Omental fat pad (tissue), 4 donors: ENCODE measurements around the gene TMPRSS13. TPM values are rescaled to one million over a fixed set of nuclear protein-coding genes. Genes with fewer than 3 reads are reported as not detected.

ENCODE experiments used
- ATAC-seq: fragments of 150-250 bp; one replicate; pipeline ENCODE4 v1.9.1; 2016; ENCODE audit warnings: mild to moderate bottlenecking, moderate library complexity; ENCODE audit not compliant: low FRiP score
- DNase-seq: peaks from one replicate; pipeline ENCODE4 v3.0.0-alpha.2; 2019; ENCODE audit warnings: low spot score
- CTCF ChIP-seq, 3 donors: fragments of 450-650 bp; IDR thresholded peaks; one replicate each; pipeline ENCODE4 v1.5.1; 2016 to 2017; ENCODE audit warnings: antibody characterized with exemption in 3 of 3, mild to moderate bottlenecking in 3 of 3, moderate library complexity in 2 of 3
- total RNA-seq, 4 donors: library from RNA; depleted of rRNA; stranded (reverse); fragments of >200 nt; gene quantifications; one replicate each; pipeline ENCODE4 v1.1.0, GENCODE V29; 2016

The TMPRSS13 gene
- total RNA-seq, 4 donors from 2014 or later: 0.50 TPM; not detected in 3

GRCh38 chr11:117944554-117944953, 15.4 kb upstream of the TMPRSS13 start:
- DNase-seq (no peak), ATAC-seq (no peak)
- TF ChIP-seq CTCF (IDR thresholded peaks at IDR 0.05): no peak

GRCh38 chr11:117941976-117942654, 12.9 kb upstream of the TMPRSS13 start:
- DNase-seq: no peak

GRCh38 chr11:117941163-117941707, 12.0 kb upstream of the TMPRSS13 start:
- ATAC-seq (no peak), DNase-seq (no peak)
- TF ChIP-seq CTCF (IDR thresholded peaks at IDR 0.05): no peak

More at GRCh38 chr11:117941976-117942654, 12.9 kb upstream of the TMPRSS13 start:
- no peak for ATAC-seq
- no peak for TF ChIP-seq CTCF (IDR thresholded peaks at IDR 0.05)

GRCh38 chr11:117940736-117941135, 11.5 kb upstream of the TMPRSS13 start:
- ATAC-seq (no peak), DNase-seq (no peak)
- TF ChIP-seq CTCF (IDR thresholded peaks at IDR 0.05): no peak

DNA sequence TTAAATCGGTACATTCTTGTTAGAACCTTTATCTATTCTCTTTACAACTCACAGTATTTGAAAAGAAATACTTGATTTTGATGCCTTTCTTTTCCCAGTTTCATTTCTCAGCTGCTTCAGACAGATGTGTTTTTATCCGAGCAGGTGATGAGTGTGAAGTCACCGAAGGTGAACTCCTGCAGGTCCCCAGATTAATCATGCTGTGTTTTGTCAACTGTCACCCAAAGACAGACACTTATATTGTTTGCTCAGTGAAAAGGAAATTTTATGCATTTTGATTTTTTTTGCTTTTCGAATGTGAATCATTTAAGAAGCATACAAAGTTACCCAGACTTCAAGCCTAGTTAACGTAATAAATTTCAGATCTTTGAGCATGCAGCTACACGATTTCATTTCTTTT, 7.8 kb upstream of the TMPRSS13 start:
- no peak for TF ChIP-seq CTCF (IDR thresholded peaks at IDR 0.05)
- no peak for DNase-seq
- ATAC-seq: no peak

DNA sequence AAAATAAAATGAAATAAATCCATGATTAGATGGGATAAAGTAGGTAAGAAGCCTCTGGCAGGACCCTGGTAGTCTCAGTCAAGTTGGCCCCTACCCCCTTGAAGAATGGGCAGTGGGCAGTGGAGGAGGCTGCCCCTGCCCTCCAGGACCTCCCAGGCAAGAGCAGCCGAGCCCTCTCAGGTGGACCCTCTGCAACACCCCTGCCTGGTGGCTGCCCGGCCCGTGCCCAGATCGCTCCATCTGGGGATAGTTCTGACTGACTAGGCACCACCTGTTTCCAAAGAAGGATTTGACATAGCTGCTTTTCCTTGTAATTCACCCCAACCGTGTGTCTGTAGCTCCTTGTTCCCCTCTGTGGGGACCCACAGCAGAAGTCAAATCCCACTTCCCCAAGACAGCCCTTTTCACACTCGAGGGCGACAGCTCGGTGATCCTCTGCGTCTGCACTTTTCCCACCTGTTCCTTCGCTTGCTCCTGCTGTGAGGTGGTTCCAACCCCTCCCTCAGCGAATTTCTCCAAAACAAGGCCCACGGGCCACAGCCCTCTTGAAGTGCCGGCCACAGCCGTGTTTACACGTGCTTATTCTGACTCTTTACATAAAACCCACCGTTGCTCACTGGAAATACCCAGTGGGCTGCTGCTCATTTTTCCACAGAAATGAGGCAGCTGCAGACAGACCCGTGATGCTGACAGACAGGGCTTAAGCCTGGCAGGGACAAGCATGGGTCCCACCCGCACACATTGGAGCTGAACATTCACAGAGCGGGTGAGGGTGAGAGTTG, 5.5 kb upstream of the TMPRSS13 start:
- no peak for DNase-seq
- ATAC-seq: no peak

More for the DNA sequence above, 5.5 kb upstream of the TMPRSS13 start:
- TF ChIP-seq CTCF (IDR thresholded peaks at IDR 0.05): no peak
